Measurements from ENCODE around the gene FMN1.

FMN1 gene

DNA sequence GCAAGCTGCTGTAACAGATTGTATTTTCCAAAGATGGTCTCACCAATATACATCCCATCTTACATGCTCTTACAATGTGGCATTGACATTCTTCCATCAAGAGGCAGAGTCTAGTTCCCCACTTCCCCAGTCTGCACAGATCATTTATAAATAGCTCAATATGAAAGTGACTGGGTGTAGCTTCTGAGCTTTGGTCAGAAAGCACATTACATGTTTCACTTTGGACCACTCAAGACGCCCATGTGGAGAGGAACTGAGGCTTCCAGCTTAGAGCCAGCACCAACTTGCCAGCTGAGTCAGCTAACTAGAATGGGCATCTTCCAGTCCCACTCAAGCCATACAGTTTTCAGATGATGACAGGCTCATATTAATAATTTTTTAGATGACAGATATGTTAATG lies 431.2 kb downstream of the FMN1 start:
- H3K27me3 ChIP-seq (replicated peaks in 2 of 5; ENCODE audit: control insufficient read depth in 4 of 5, insufficient read depth in 5 of 5, low read length in 4 of 5): peaks cover 0 to 6% (median 0%) of the 10 kb centered on the region in 5 experiments
- no peak overlapping the region for H3K4me3 ChIP-seq (ENCODE audit: control insufficient read depth in 1 of 7, extremely low read depth in 1 of 7, insufficient read depth in 4 of 7, low read depth in 2 of 7, low read length in 6 of 7)
- WGBS (ENCODE audit: insufficient coverage): 100% methylated on average over 1 of the region's 1 CpG
- ChIA-PET CTCF (no interaction called here), POLR2A (no interaction called here)
- H3K27ac ChIP-seq (ENCODE audit: insufficient read depth in 1 of 2, low read depth in 1 of 2, low read length in 2 of 2, poor library complexity in 1 of 2, severe bottlenecking in 2 of 2): no peak overlapping the region
- no peaks in the 10 kb centered on the region for H3K9me3 ChIP-seq (ENCODE audit: control extremely low read depth in 1 of 5, control insufficient read depth in 4 of 5, insufficient read depth in 2 of 5, low read depth in 1 of 5, low read length in 4 of 5)
- no peak for DNase-seq
- H3K4me1 ChIP-seq (ENCODE audit: control extremely low read depth in 1 of 4, control insufficient read depth in 4 of 4, insufficient read depth in 4 of 4, low read length in 3 of 4): no peaks in the 10 kb centered on the region
- no peaks in the 10 kb centered on the region for H3K36me3 ChIP-seq (ENCODE audit: control insufficient read depth in 4 of 4, insufficient read depth in 4 of 4, low read length in 3 of 4)

DNA sequence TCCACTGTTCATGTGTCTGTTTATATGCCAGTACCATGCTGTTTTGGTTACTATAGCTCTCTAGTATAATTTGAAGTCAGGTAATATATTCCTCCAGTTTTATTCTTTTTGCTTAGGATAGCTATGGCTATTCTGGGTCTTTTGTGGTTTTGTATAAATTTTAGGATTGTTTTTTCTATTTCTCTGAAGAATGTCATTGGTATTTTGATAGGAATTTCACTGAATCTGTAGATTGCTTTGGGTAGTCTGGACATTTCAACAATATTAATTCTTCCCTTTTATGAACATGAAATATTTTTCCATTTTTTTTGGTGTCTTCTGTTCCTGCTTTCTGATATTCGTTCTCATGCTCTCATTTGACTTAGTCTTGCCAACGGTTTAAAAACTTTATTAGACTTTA lies 437.1 kb downstream of the FMN1 start:
- H3K9me3 ChIP-seq (ENCODE audit: control extremely low read depth in 1 of 5, control insufficient read depth in 4 of 5, insufficient read depth in 2 of 5, low read depth in 1 of 5, low read length in 4 of 5): peaks cover 0 to 5% (median 0%) of the 10 kb centered on the region in 5 experiments
- DNase-seq: no peak
- CTCF ChIA-PET: no interaction called here
- peaks cover 0 to 4% (median 0%) of the 10 kb centered on the region in 5 experiments for H3K27me3 ChIP-seq (replicated peaks in 2 of 5; ENCODE audit: control insufficient read depth in 4 of 5, insufficient read depth in 5 of 5, low read length in 4 of 5)
- POLR2A ChIA-PET: no interaction called here
- H3K27ac ChIP-seq (ENCODE audit: insufficient read depth in 1 of 2, low read depth in 1 of 2, low read length in 2 of 2, poor library complexity in 1 of 2, severe bottlenecking in 2 of 2): no peak overlapping the region
- no CpG with 5 or more reads among the region's 2 CpGs for WGBS (ENCODE audit: insufficient coverage)
- no peaks in the 10 kb centered on the region for H3K4me1 ChIP-seq (ENCODE audit: control extremely low read depth in 1 of 4, control insufficient read depth in 4 of 4, insufficient read depth in 4 of 4, low read length in 3 of 4)
- H3K4me3 ChIP-seq (ENCODE audit: control insufficient read depth in 1 of 7, extremely low read depth in 1 of 7, insufficient read depth in 4 of 7, low read depth in 2 of 7, low read length in 6 of 7): no peak overlapping the region
- no peaks in the 10 kb centered on the region for H3K36me3 ChIP-seq (ENCODE audit: control insufficient read depth in 4 of 4, insufficient read depth in 4 of 4, low read length in 3 of 4)

GRCh38 chr15:32750979-32751378 lies 443.5 kb downstream of the FMN1 start:
- Histone ChIP-seq H3K4me1 (ENCODE audit: control extremely low read depth in 1 of 4, control insufficient read depth in 4 of 4, insufficient read depth in 4 of 4, low read length in 3 of 4) (no peaks in the 10 kb centered on the region), H3K9me3 (ENCODE audit: control extremely low read depth in 1 of 5, control insufficient read depth in 4 of 5, insufficient read depth in 2 of 5, low read depth in 1 of 5, low read length in 4 of 5) (peaks cover 0 to 3% (median 0%) of the 10 kb centered on the region in 5 experiments), H3K27me3 (replicated peaks in 2 of 5; ENCODE audit: control insufficient read depth in 4 of 5, insufficient read depth in 5 of 5, low read length in 4 of 5) (no peaks in the 10 kb centered on the region), H3K27ac (ENCODE audit: insufficient read depth in 1 of 2, low read depth in 1 of 2, low read length in 2 of 2, poor library complexity in 1 of 2, severe bottlenecking in 2 of 2) (no peak overlapping the region), H3K4me3 (ENCODE audit: control insufficient read depth in 1 of 7, extremely low read depth in 1 of 7, insufficient read depth in 4 of 7, low read depth in 2 of 7, low read length in 6 of 7) (no peak overlapping the region), H3K36me3 (ENCODE audit: control insufficient read depth in 4 of 4, insufficient read depth in 4 of 4, low read length in 3 of 4) (no peaks in the 10 kb centered on the region)
- POLR2A ChIA-PET: no interaction called here
- 100% methylated on average over 2 of the region's 3 CpGs for WGBS (ENCODE audit: insufficient coverage)
- CTCF ChIA-PET: no interaction called here
- DNase-seq: no peak

GRCh38 chr15:32747921-32748342 lies 446.6 kb downstream of the FMN1 start:
- CTCF ChIA-PET: no interaction called here
- DNase-seq: no peak
- Histone ChIP-seq H3K4me1 (ENCODE audit: control extremely low read depth in 1 of 4, control insufficient read depth in 4 of 4, insufficient read depth in 4 of 4, low read length in 3 of 4) (no peaks in the 10 kb centered on the region), H3K9me3 (ENCODE audit: control extremely low read depth in 1 of 5, control insufficient read depth in 4 of 5, insufficient read depth in 2 of 5, low read depth in 1 of 5, low read length in 4 of 5) (peaks cover 0 to 3% (median 0%) of the 10 kb centered on the region in 5 experiments), H3K36me3 (ENCODE audit: control insufficient read depth in 4 of 4, insufficient read depth in 4 of 4, low read length in 3 of 4) (no peaks in the 10 kb centered on the region), H3K27ac (ENCODE audit: insufficient read depth in 1 of 2, low read depth in 1 of 2, low read length in 2 of 2, poor library complexity in 1 of 2, severe bottlenecking in 2 of 2) (no peak overlapping the region), H3K27me3 (replicated peaks in 2 of 5; ENCODE audit: control insufficient read depth in 4 of 5, insufficient read depth in 5 of 5, low read length in 4 of 5) (peaks cover 0 to 2% (median 0%) of the 10 kb centered on the region in 5 experiments), H3K4me3 (ENCODE audit: control insufficient read depth in 1 of 7, extremely low read depth in 1 of 7, insufficient read depth in 4 of 7, low read depth in 2 of 7, low read length in 6 of 7) (no peak overlapping the region)
- WGBS (ENCODE audit: insufficient coverage): 100% methylated on average over 3 of the region's 4 CpGs
- POLR2A ChIA-PET: no interaction called here

DNA sequence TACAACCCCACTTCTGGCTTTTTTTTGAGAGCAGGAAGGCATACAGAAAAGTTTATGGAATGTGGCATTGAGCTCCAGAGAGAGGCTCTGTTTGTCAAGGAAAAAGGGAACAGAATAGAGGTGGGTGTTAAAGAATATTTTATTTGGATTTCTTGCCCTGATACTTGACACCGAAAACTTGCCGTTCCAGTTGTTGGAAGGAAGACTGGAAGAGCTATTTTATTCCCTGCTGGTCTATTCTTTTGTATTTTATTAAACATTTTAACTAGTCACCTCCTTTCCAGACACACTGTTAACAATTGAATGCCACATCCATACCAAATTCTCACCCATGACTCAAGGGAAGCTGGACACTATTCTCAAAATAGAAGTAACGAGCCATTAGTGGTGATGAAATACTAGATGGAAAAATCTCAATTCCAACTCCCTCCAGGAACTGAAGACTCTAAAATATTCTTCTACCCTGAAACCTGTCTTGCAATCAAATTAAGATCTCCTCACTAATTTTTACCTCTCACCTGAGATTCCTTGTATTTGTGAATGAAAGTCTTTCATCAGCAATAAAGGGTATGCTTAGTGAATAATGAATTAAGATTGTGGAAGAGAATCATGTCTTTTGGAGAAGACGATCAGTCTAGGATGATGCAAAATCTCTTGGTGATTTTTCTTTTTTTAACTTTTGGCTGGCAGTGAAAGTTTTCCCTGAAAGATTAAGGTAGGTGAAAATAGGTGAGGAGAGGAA lies 448.2 kb downstream of the FMN1 start:
- ChIA-PET CTCF (no interaction called here), POLR2A (no interaction called here)
- H3K27me3 ChIP-seq (replicated peaks in 2 of 5; ENCODE audit: control insufficient read depth in 4 of 5, insufficient read depth in 5 of 5, low read length in 4 of 5): peaks cover 0 to 2% (median 0%) of the 10 kb centered on the region in 5 experiments
- H3K36me3 ChIP-seq (ENCODE audit: control insufficient read depth in 4 of 4, insufficient read depth in 4 of 4, low read length in 3 of 4): no peaks in the 10 kb centered on the region
- no peak overlapping the region for H3K27ac ChIP-seq (ENCODE audit: insufficient read depth in 1 of 2, low read depth in 1 of 2, low read length in 2 of 2, poor library complexity in 1 of 2, severe bottlenecking in 2 of 2)
- H3K9me3 ChIP-seq (ENCODE audit: control extremely low read depth in 1 of 5, control insufficient read depth in 4 of 5, insufficient read depth in 2 of 5, low read depth in 1 of 5, low read length in 4 of 5): peaks cover 0 to under 1% (median 0%) of the 10 kb centered on the region in 5 experiments
- H3K4me1 ChIP-seq (ENCODE audit: control extremely low read depth in 1 of 4, control insufficient read depth in 4 of 4, insufficient read depth in 4 of 4, low read length in 3 of 4): no peaks in the 10 kb centered on the region
- 100% methylated on average over 1 of the region's 4 CpGs for WGBS (ENCODE audit: insufficient coverage)
- no peak for DNase-seq
- no peak overlapping the region for H3K4me3 ChIP-seq (ENCODE audit: control insufficient read depth in 1 of 7, extremely low read depth in 1 of 7, insufficient read depth in 4 of 7, low read depth in 2 of 7, low read length in 6 of 7)

- no peaks in the 10 kb centered on the region for H3K36me3 ChIP-seq (ENCODE audit: control insufficient read depth in 4 of 4, insufficient read depth in 4 of 4, low read length in 3 of 4)
- H3K4me1 ChIP-seq (ENCODE audit: control extremely low read depth in 1 of 4, control insufficient read depth in 4 of 4, insufficient read depth in 4 of 4, low read length in 3 of 4): no peaks in the 10 kb centered on the region
- H3K27ac ChIP-seq (ENCODE audit: insufficient read depth in 1 of 2, low read depth in 1 of 2, low read length in 2 of 2, poor library complexity in 1 of 2, severe bottlenecking in 2 of 2): no peak overlapping the region
- ChIA-PET CTCF (no interaction called here), POLR2A (no interaction called here)
- 92% methylated on average over 4 of the region's 5 CpGs for WGBS (ENCODE audit: insufficient coverage)
- H3K27me3 ChIP-seq (replicated peaks in 2 of 5; ENCODE audit: control insufficient read depth in 4 of 5, insufficient read depth in 5 of 5, low read length in 4 of 5): peaks cover 0 to 2% (median 0%) of the 10 kb centered on the region in 5 experiments
- peaks cover 0 to 19% (median 4%) of the 10 kb centered on the region in 5 experiments for H3K9me3 ChIP-seq (ENCODE audit: control extremely low read depth in 1 of 5, control insufficient read depth in 4 of 5, insufficient read depth in 2 of 5, low read depth in 1 of 5, low read length in 4 of 5)
- no peak for DNase-seq
- no peak overlapping the region for H3K4me3 ChIP-seq (ENCODE audit: control insufficient read depth in 1 of 7, extremely low read depth in 1 of 7, insufficient read depth in 4 of 7, low read depth in 2 of 7, low read length in 6 of 7)
Observed at GRCh38 chr15:32743411-32744140, 450.9 kb downstream of the FMN1 start.

GRCh38 chr15:32739522-32740063 lies 454.9 kb downstream of the FMN1 start:
- POLR2A ChIA-PET: no interaction called here
- DNase-seq: no peak
- H3K9me3 ChIP-seq (ENCODE audit: control extremely low read depth in 1 of 5, control insufficient read depth in 4 of 5, insufficient read depth in 2 of 5, low read depth in 1 of 5, low read length in 4 of 5): peaks cover 0 to 19% (median 4%) of the 10 kb centered on the region in 5 experiments
- no peak overlapping the region for H3K4me3 ChIP-seq (ENCODE audit: control insufficient read depth in 1 of 7, extremely low read depth in 1 of 7, insufficient read depth in 4 of 7, low read depth in 2 of 7, low read length in 6 of 7)
- peaks cover 0 to 2% (median 0%) of the 10 kb centered on the region in 5 experiments for H3K27me3 ChIP-seq (replicated peaks in 2 of 5; ENCODE audit: control insufficient read depth in 4 of 5, insufficient read depth in 5 of 5, low read length in 4 of 5)
- H3K27ac ChIP-seq (ENCODE audit: insufficient read depth in 1 of 2, low read depth in 1 of 2, low read length in 2 of 2, poor library complexity in 1 of 2, severe bottlenecking in 2 of 2): no peak overlapping the region
- CTCF ChIA-PET: interaction anchor here (0.6 kb wide), 1 partner anchor 24 kb away, joined by 3 read pairs; no protein-coding TSS in a partner anchor
- WGBS (ENCODE audit: insufficient coverage): no CpG with 5 or more reads among the region's 1 CpG
- H3K4me1 ChIP-seq (ENCODE audit: control extremely low read depth in 1 of 4, control insufficient read depth in 4 of 4, insufficient read depth in 4 of 4, low read length in 3 of 4): no peaks in the 10 kb centered on the region
- no peaks in the 10 kb centered on the region for H3K36me3 ChIP-seq (ENCODE audit: control insufficient read depth in 4 of 4, insufficient read depth in 4 of 4, low read length in 3 of 4)
